Ramos (cell line): Measurements from ENCODE around the gene MAP1LC3B.

Experiments
- in situ Hi-C: fragments of 300-500 bp; cut with MboI; formaldehyde crosslinking; loops from one replicate; pipeline ENCODE4 v1.14.3; 2022; ENCODE audit warnings: low sequenced_read_pairs; ENCODE audit not compliant: unreplicated experiment

The MAP1LC3B gene

GRCh38 chr16:87391950-87392820 lies at the start of gene MAP1LC3B:
TSS of gene MAP1LC3B (plus strand) at chr16:87392336. CDS start at chr16:87392428, 92 bp downstream.
- in situ Hi-C loops, result no loop called here

- in situ Hi-C loops, result no loop called here
Observed at GRCh38 chr16:87342504-87342903, 49.6 kb upstream of the MAP1LC3B start.

GRCh38 chr16:87342978-87343752 lies 49.0 kb upstream of the MAP1LC3B start:
- in situ Hi-C loops, result no loop called here

GRCh38 chr16:87343753-87344050 lies 48.4 kb upstream of the MAP1LC3B start:
- in situ Hi-C loops, result no loop called here

GRCh38 chr16:87344165-87344930 lies 47.8 kb upstream of the MAP1LC3B start:
- in situ Hi-C loops, result no loop called here

GRCh38 chr16:87344931-87345631 lies 47.1 kb upstream of the MAP1LC3B start:
- in situ Hi-C loops, result no loop called here

GRCh38 chr16:87345726-87346424 lies 46.3 kb upstream of the MAP1LC3B start:
- in situ Hi-C loops, result no loop called here

GRCh38 chr16:87346517-87347060 lies 45.5 kb upstream of the MAP1LC3B start:
- in situ Hi-C loops, result no loop called here

- in situ Hi-C loops, result no loop called here
Observed at GRCh38 chr16:87347932-87348615, 44.1 kb upstream of the MAP1LC3B start.

GRCh38 chr16:87348616-87349157 lies 43.4 kb upstream of the MAP1LC3B start:
- in situ Hi-C loops, result no loop called here

GRCh38 chr16:87350031-87350430 lies 42.1 kb upstream of the MAP1LC3B start:
- in situ Hi-C loops, result no loop called here

GRCh38 chr16:87350681-87351319 lies 41.3 kb upstream of the MAP1LC3B start:
- in situ Hi-C loops, result no loop called here

GRCh38 chr16:87351320-87351698 lies 40.8 kb upstream of the MAP1LC3B start:
- in situ Hi-C loops, result no loop called here

GRCh38 chr16:87352818-87353217 lies 39.3 kb upstream of the MAP1LC3B start:
- in situ Hi-C loops, result no loop called here

- in situ Hi-C loops, result no loop called here
Observed at GRCh38 chr16:87353613-87354012, 38.5 kb upstream of the MAP1LC3B start.

- in situ Hi-C loops, result no loop called here
Observed at GRCh38 chr16:87356491-87356853, 35.7 kb upstream of the MAP1LC3B start.

- in situ Hi-C loops, result no loop called here
Observed at GRCh38 chr16:87358250-87358649, 33.9 kb upstream of the MAP1LC3B start.

- in situ Hi-C loops, result no loop called here
Observed at GRCh38 chr16:87358696-87359095, 33.4 kb upstream of the MAP1LC3B start.
